HepG2 (cell line): ENCODE results near the gene SLC41A1. TPM values are rescaled to one million over a fixed set of nuclear protein-coding genes. Genes with fewer than 3 reads are reported as not detected.

ENCODE experiments used
- FOXK2 ChIP-seq: fragments of 450-650 bp; IDR thresholded peaks from 2 replicates; pipeline ENCODE4 v1.6.1; 2016
- SRSF4 ChIP-seq: fragments of 200-400 bp; formaldehyde crosslinking; IDR thresholded peaks from one replicate; pipeline ENCODE4 v1.6.1; 2018; ENCODE audit warnings: mild to moderate bottlenecking, low read depth, low read length, moderate library complexity; ENCODE audit not compliant: poor library complexity, severe bottlenecking
- SSRP1 ChIP-seq: IDR thresholded peaks from 2 replicates; pipeline ENCODE4 v1.6.1; 2016; ENCODE audit warnings: control low read depth
- YEATS2 ChIP-seq: sonication (generic); formaldehyde crosslinking; IDR thresholded peaks from 2 replicates; pipeline ENCODE4 v1.4.0; 2020; ENCODE audit warnings: missing genetic modification reagents, borderline replicate concordance
- YEATS4 ChIP-seq: sonication (generic); formaldehyde crosslinking; IDR thresholded peaks from 2 replicates; pipeline ENCODE4 v1.4.0; 2020; ENCODE audit warnings: missing genetic modification reagents, borderline replicate concordance
- ZNF160 ChIP-seq: sonication (generic); formaldehyde crosslinking; IDR thresholded peaks from 2 replicates; pipeline ENCODE4 v1.8.0; 2022; ENCODE audit warnings: mild to moderate bottlenecking, inconsistent platforms, missing genetic modification reagents
- ZNF230 ChIP-seq: sonication (generic); formaldehyde crosslinking; IDR thresholded peaks from 2 replicates; pipeline ENCODE4 v1.4.0; 2020; ENCODE audit warnings: mild to moderate bottlenecking, missing genetic modification reagents
- ZNF24 ChIP-seq: fragments of 450-650 bp; IDR thresholded peaks from 2 replicates; pipeline ENCODE4 v1.6.1; 2017; ENCODE audit warnings: antibody characterized with exemption, mild to moderate bottlenecking
- ZNF496 ChIP-seq: sonication (generic); formaldehyde crosslinking; IDR thresholded peaks from 2 replicates; pipeline ENCODE4 v1.8.1; 2023; ENCODE audit warnings: mild to moderate bottlenecking, moderate library complexity, missing genetic modification reagents; ENCODE audit not compliant: insufficient replicate concordance
- polyA plus RNA-seq, 8 experiments: library from polyadenylated mRNA; depleted of rRNA in 3 of 8; stranded (reverse) in 7 of 8; unstranded in 1 of 8; fragments of >200 nt; fragmentation: Illumina TruSeq in 4 of 8; extraction: Trizol in 4 of 8; gene quantifications; 2 replicates each; pipeline versions ENCODE4 v1.2.1 to v1.2.3, GENCODE V29; 2011 to 2016; ENCODE audit warnings: low read depth in 4 of 8, missing spikeins in 1 of 8, mixed read lengths in 1 of 8; ENCODE audit not compliant: insufficient read depth in 1 of 8
- total RNA-seq, 5 experiments: library from RNA; depleted of rRNA; stranded (reverse); fragments of >200 nt; fragmentation: Illumina TruSeq; extraction: Trizol; gene quantifications; 2 replicates each; pipeline ENCODE4 v1.2.3, GENCODE V29; 2016; ENCODE audit warnings: low read depth in 1 of 5
- TF ChIP-seq, protein P1 (sequence below): sonication (generic); formaldehyde crosslinking; IDR thresholded peaks from 2 replicates; pipeline ENCODE4 v1.4.0; 2020; ENCODE audit warnings: mild to moderate bottlenecking, missing genetic modification reagents
- TF ChIP-seq, protein P2 (sequence below): sonication (generic); formaldehyde crosslinking; IDR thresholded peaks from 2 replicates; pipeline ENCODE4 v1.5.0; 2020; ENCODE audit warnings: mild to moderate bottlenecking, missing genetic modification reagents
- TF ChIP-seq, protein P3 (sequence below): sonication (generic); formaldehyde crosslinking; IDR thresholded peaks from 2 replicates; pipeline ENCODE4 v1.4.0; 2020; ENCODE audit warnings: missing genetic modification reagents
- TF ChIP-seq, protein P4 (sequence below): sonication (generic); formaldehyde crosslinking; IDR thresholded peaks from 2 replicates; pipeline ENCODE4 v1.4.0; 2020; ENCODE audit warnings: low read depth, missing genetic modification reagents

Gene SLC41A1
- total and polyA plus RNA-seq, 2 of the 13 experiments (the other 11 are each of a cell fraction or from before 2014, with no cell fraction given), result 2.2 to 4.6 TPM

DNA sequence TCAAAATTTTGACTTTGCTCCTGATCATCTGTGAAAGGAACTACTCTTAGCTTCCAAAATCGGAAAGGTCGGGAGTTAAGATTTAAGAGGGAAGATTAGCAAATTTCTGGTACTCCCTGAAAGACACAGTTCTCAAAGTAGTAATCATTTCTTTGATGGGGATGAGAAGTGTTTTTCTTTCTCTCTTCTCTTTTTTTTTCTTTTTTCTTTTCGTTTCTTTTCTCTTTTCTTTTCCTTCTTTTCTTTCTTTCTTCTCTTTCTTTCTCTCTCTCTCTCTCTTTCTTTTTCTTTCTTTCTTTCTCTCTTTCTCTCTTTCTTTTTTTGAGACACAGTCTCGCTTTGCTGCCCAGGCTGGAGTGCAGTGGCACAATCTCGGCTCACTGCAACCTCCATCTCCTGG is 32.7 kb downstream of the SLC41A1 start (continued):
- TF ChIP-seq, protein P1, sequence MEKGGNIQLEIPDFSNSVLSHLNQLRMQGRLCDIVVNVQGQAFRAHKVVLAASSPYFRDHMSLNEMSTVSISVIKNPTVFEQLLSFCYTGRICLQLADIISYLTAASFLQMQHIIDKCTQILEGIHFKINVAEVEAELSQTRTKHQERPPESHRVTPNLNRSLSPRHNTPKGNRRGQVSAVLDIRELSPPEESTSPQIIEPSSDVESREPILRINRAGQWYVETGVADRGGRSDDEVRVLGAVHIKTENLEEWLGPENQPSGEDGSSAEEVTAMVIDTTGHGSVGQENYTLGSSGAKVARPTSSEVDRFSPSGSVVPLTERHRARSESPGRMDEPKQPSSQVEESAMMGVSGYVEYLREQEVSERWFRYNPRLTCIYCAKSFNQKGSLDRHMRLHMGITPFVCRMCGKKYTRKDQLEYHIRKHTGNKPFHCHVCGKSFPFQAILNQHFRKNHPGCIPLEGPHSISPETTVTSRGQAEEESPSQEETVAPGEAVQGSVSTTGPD (CRISPR knock-in tag), result no peak
- TF ChIP-seq SRSF4 (no peak), ZNF230 (CRISPR knock-in tag) (no peak), ZNF24 (no peak), SSRP1 (CRISPR knock-in tag) (no peak), FOXK2 (no peak), YEATS2 (no peak), ZNF160 (CRISPR knock-in tag) (no peak), ZNF496 (CRISPR knock-in tag) (no peak), YEATS4 (CRISPR knock-in tag) (no peak)
- TF ChIP-seq, protein P2, sequence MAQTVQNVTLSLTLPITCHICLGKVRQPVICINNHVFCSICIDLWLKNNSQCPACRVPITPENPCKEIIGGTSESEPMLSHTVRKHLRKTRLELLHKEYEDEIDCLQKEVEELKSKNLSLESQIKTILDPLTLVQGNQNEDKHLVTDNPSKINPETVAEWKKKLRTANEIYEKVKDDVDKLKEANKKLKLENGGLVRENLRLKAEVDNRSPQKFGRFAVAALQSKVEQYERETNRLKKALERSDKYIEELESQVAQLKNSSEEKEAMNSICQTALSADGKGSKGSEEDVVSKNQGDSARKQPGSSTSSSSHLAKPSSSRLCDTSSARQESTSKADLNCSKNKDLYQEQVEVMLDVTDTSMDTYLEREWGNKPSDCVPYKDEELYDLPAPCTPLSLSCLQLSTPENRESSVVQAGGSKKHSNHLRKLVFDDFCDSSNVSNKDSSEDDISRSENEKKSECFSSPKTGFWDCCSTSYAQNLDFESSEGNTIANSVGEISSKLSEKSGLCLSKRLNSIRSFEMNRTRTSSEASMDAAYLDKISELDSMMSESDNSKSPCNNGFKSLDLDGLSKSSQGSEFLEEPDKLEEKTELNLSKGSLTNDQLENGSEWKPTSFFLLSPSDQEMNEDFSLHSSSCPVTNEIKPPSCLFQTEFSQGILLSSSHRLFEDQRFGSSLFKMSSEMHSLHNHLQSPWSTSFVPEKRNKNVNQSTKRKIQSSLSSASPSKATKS (CRISPR knock-in tag), result no peak
- TF ChIP-seq, protein P3, sequence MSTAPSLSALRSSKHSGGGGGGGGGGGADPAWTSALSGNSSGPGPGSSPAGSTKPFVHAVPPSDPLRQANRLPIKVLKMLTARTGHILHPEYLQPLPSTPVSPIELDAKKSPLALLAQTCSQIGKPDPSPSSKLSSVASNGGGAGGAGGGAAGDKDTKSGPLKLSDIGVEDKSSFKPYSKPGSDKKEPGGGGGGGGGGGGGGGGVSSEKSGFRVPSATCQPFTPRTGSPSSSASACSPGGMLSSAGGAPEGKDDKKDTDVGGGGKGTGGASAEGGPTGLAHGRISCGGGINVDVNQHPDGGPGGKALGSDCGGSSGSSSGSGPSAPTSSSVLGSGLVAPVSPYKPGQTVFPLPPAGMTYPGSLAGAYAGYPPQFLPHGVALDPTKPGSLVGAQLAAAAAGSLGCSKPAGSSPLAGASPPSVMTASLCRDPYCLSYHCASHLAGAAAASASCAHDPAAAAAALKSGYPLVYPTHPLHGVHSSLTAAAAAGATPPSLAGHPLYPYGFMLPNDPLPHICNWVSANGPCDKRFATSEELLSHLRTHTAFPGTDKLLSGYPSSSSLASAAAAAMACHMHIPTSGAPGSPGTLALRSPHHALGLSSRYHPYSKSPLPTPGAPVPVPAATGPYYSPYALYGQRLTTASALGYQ (CRISPR knock-in tag), result no peak
- TF ChIP-seq, protein P4, sequence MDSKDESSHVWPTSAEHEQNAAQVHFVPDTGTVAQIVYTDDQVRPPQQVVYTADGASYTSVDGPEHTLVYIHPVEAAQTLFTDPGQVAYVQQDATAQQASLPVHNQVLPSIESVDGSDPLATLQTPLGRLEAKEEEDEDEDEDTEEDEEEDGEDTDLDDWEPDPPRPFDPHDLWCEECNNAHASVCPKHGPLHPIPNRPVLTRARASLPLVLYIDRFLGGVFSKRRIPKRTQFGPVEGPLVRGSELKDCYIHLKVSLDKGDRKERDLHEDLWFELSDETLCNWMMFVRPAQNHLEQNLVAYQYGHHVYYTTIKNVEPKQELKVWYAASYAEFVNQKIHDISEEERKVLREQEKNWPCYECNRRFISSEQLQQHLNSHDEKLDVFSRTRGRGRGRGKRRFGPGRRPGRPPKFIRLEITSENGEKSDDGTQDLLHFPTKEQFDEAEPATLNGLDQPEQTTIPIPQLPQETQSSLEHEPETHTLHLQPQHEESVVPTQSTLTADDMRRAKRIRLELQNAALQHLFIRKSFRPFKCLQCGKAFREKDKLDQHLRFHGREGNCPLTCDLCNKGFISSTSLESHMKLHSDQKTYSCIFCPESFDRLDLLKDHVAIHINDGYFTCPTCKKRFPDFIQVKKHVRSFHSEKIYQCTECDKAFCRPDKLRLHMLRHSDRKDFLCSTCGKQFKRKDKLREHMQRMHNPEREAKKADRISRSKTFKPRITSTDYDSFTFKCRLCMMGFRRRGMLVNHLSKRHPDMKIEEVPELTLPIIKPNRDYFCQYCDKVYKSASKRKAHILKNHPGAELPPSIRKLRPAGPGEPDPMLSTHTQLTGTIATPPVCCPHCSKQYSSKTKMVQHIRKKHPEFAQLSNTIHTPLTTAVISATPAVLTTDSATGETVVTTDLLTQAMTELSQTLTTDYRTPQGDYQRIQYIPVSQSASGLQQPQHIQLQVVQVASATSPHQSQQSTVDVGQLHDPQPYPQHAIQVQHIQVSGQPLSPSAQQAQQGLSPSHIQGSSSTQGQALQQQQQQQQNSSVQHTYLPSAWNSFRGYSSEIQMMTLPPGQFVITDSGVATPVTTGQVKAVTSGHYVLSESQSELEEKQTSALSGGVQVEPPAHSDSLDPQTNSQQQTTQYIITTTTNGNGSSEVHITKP (CRISPR knock-in tag), result no peak
